ENCODE measurements around the gene GNRH2. TPM values are rescaled to one million over a fixed set of nuclear protein-coding genes. Genes with fewer than 3 reads are reported as not detected.

Gene GNRH2
- total RNA-seq, 1 experiment from 2014 or later: 1.1 TPM

DNA sequence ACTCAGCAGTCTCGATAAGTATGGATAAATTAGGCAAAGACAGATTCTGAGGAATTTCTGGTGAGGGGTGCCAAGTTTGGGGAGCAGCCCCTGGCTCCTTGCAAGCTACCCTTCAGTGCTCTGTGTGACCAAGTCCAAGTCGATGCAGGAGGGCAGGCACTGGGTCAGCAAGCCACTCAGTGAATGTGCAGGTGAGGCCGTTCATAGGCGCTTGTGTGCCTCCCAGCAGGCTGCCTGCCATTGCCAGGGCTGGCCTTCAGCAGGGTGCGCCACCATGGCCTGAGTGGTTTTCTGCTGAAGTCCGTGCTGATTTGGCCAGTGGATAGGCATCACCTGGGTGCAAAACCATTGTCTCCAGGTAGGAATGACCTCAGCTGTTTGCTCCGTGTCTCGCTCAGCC, 3.3 kb upstream of the GNRH2 start:
- no peak for DNase-seq
- Histone ChIP-seq H3T11ph (ENCODE audit: low read length) (no peak overlapping the region), H3K27ac (ENCODE audit: insufficient read length, low read depth, low read length) (no peak overlapping the region), H4K8ac (replicated peaks; ENCODE audit: insufficient read length, low read depth, low read length) (no peak overlapping the region), H3K18ac (ENCODE audit: insufficient read length, low read depth, low read length) (no peak overlapping the region), H3K56ac (ENCODE audit: insufficient read length, low read depth, low read length) (no peak overlapping the region), H4K20me1 (ENCODE audit: control insufficient read depth, insufficient read depth, insufficient read length) (no peaks in the 10 kb centered on the region), H3K79me2 (ENCODE audit: insufficient read depth, low read length) (no peaks in the 10 kb centered on the region), H2BK5ac (ENCODE audit: insufficient read length, low read length) (no peak overlapping the region), H3K14ac (ENCODE audit: insufficient read depth, low read length) (no peak overlapping the region), H4K5ac (ENCODE audit: insufficient read length, low read depth, low read length) (no peak overlapping the region), H3K23me2 (ENCODE audit: insufficient read length, low read depth, low read length, poor library complexity, severe bottlenecking) (peaks cover 2% of the 10 kb centered on the region), H2AK5ac (ENCODE audit: insufficient read length, low read length) (no peak overlapping the region), H3K23ac (ENCODE audit: insufficient read length, low read depth, low read length) (no peak overlapping the region), H2BK12ac (ENCODE audit: insufficient read length, low read depth, low read length) (no peak overlapping the region), H3K27me3 (ENCODE audit: insufficient read depth, low read length) (no peaks in the 10 kb centered on the region), H2BK20ac (ENCODE audit: low read depth, low read length, poor library complexity, severe bottlenecking) (no peak overlapping the region), H3K4me2 (ENCODE audit: insufficient read depth, insufficient read length, low read length) (no peak overlapping the region), H2BK15ac (ENCODE audit: low read depth, low read length) (no peak overlapping the region), H2BK120ac (ENCODE audit: low read depth, low read length, poor library complexity, severe bottlenecking) (no peak overlapping the region), H3K79me1 (ENCODE audit: insufficient read depth, low read depth, low read length, poor library complexity, severe bottlenecking) (no peaks in the 10 kb centered on the region), H2AFZ (ENCODE audit: low read length) (no peak overlapping the region), H3K9ac (ENCODE audit: extremely low read depth, insufficient read length, low read length) (no peak overlapping the region), H3K4me1 (ENCODE audit: insufficient read depth, low read length) (peaks cover 12% of the 10 kb centered on the region; the same call in 1 of the 2 replicates), H3K9me3 (ENCODE audit: control insufficient read depth, low read depth, low read length) (no peaks in the 10 kb centered on the region), H3K4ac (ENCODE audit: low read depth, low read length) (no peak overlapping the region), H4K91ac (ENCODE audit: insufficient read length, low read depth, low read length) (no peak overlapping the region)
- peaks cover 14 to 56% (median 47%) of the 10 kb centered on the region in 3 experiments for H3K36me3 Mint-ChIP-seq (ENCODE audit: insufficient read depth in 1 of 3, low read depth in 3 of 3)
- H3K4me3 Mint-ChIP-seq: no peak overlapping the region
- no peaks in the 10 kb centered on the region; the same call in 1 of the 2 replicates for H3K27me3 Mint-ChIP-seq (ENCODE audit: low read depth)
- no peaks in the 10 kb centered on the region for H3K9me3 Mint-ChIP-seq
- TF ChIP-seq, protein P1, sequence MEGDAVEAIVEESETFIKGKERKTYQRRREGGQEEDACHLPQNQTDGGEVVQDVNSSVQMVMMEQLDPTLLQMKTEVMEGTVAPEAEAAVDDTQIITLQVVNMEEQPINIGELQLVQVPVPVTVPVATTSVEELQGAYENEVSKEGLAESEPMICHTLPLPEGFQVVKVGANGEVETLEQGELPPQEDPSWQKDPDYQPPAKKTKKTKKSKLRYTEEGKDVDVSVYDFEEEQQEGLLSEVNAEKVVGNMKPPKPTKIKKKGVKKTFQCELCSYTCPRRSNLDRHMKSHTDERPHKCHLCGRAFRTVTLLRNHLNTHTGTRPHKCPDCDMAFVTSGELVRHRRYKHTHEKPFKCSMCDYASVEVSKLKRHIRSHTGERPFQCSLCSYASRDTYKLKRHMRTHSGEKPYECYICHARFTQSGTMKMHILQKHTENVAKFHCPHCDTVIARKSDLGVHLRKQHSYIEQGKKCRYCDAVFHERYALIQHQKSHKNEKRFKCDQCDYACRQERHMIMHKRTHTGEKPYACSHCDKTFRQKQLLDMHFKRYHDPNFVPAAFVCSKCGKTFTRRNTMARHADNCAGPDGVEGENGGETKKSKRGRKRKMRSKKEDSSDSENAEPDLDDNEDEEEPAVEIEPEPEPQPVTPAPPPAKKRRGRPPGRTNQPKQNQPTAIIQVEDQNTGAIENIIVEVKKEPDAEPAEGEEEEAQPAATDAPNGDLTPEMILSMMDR (conservative IDR thresholded peaks at IDR 0.05): no peak
- peaks cover 16% of the 10 kb centered on the region in 2 experiments for H3K4me1 Mint-ChIP-seq
- WGBS (ENCODE audit: extremely low coverage, insufficient read length, low lambda C conversion rate): no CpG with 5 or more reads among the region's 8 CpGs
- peak overlapping the region in 1 of 3 experiments; percentile 37; a peak in 1 of 7 replicates for H3K27ac Mint-ChIP-seq

Data from H9 (cell line).